PC-3 (cell line): ENCODE results near the gene R3HDM1. TPM values are rescaled to one million over a fixed set of nuclear protein-coding genes. Genes with fewer than 3 reads are reported as not detected.
"Not testable (repeated sequence)": the region's sequence is repeated elsewhere in the genome, so short reads cannot be mapped to it uniquely, and the experiment has no call there.

Experiments
- ATAC-seq: fragments of 200-7000 bp; cut with Tn5 transposase; 2 replicates; pipeline ENCODE4 v1.9.1; 2020; ENCODE audit warnings: mild to moderate bottlenecking, moderate library complexity
- BruUV-seq: library from RNA; stranded (reverse); fragments of 400-500 nt; replicated peaks from 2 replicates; lab custom pipeline; 2021; lab: Mats Ljungman, UMichigan
- CTCF ChIA-PET: fragments of 300-600 bp; sonication (Branson Sonifier 250); formaldehyde crosslinking; loops from one replicate; lab custom pipeline; 2022; ENCODE audit warnings: antibody characterized with exemption; lab: Charles Lee
- POLR2A ChIA-PET: fragments of 300-600 bp; sonication (Branson Sonifier 250); formaldehyde crosslinking; loops from one replicate; lab custom pipeline; 2022; ENCODE audit warnings: antibody characterized with exemption; ENCODE audit not compliant: unreplicated experiment; lab: Charles Lee
- DNase-seq: peaks from one replicate; pipeline ENCODE4 v3.0.0-alpha.2; 2015
- H2AFZ ChIP-seq: fragments of 300-600 bp; sonication (generic); 2 replicates; pipeline ENCODE4 v1.6.0; 2016; ENCODE audit warnings: antibody characterized with exemption, low read length
- H3F3A ChIP-seq: fragments of 300-600 bp; sonication (generic); one replicate; pipeline ENCODE4 v1.6.0; 2017; ENCODE audit warnings: antibody characterized with exemption, low read length, control low read depth, mild to moderate bottlenecking; ENCODE audit not compliant: unreplicated experiment
- H3K27ac ChIP-seq: fragments of 300-600 bp; sonication (generic); 2 replicates; pipeline ENCODE4 v1.5.1; 2016; ENCODE audit warnings: mild to moderate bottlenecking, low read length
- H3K27me3 ChIP-seq: fragments of 300-600 bp; sonication (generic); 2 replicates; pipeline ENCODE4 v1.6.1; 2016; ENCODE audit warnings: low read length, mixed read lengths
- H3K36me3 ChIP-seq: fragments of 300-600 bp; sonication (generic); 2 replicates; pipeline ENCODE4 v1.6.1; 2016; ENCODE audit warnings: low read depth, mixed run types, low read length, mixed read lengths
- H3K4me1 ChIP-seq: fragments of 300-600 bp; sonication (generic); 2 replicates; pipeline ENCODE4 v1.5.1; 2016; ENCODE audit warnings: low read length; ENCODE audit not compliant: insufficient read depth
- H3K4me2 ChIP-seq: fragments of 300-600 bp; sonication (generic); 2 replicates; pipeline ENCODE4 v1.6.0; 2016; ENCODE audit warnings: low read length
- H3K4me3 ChIP-seq: fragments of 300-600 bp; sonication (generic); 2 replicates; pipeline ENCODE4 v1.5.1; 2016; ENCODE audit warnings: mild to moderate bottlenecking, low read length, mixed read lengths
- H3K79me2 ChIP-seq: fragments of 300-600 bp; sonication (generic); 2 replicates; pipeline ENCODE4 v1.6.1; 2017; ENCODE audit warnings: low read length, mixed read lengths
- H3K9ac ChIP-seq: fragments of 300-600 bp; sonication (generic); 2 replicates; pipeline ENCODE4 v1.6.0; 2016; ENCODE audit warnings: mild to moderate bottlenecking, low read length
- H3K9me2 ChIP-seq: fragments of 300-600 bp; sonication (generic); replicated peaks from 2 replicates; pipeline ENCODE4 v1.6.1; 2016; ENCODE audit warnings: mixed run types, low read length, mixed read lengths
- H3K9me3 ChIP-seq: fragments of 300-600 bp; sonication (generic); 2 replicates; pipeline ENCODE4 v1.6.1; 2016; ENCODE audit warnings: low read length, mixed read lengths
- H4K20me1 ChIP-seq: fragments of 300-600 bp; sonication (generic); 2 replicates; pipeline ENCODE4 v1.6.1; 2016; ENCODE audit warnings: low read length, mixed read lengths
- EZH2 ChIP-seq: fragments of 300-600 bp; sonication (generic); IDR thresholded peaks from one replicate; pipeline ENCODE4 v1.6.1; 2017; ENCODE audit warnings: antibody characterized with exemption, mild to moderate bottlenecking, low read length; ENCODE audit not compliant: unreplicated experiment
- EZH2phosphoT487 ChIP-seq: fragments of 300-600 bp; sonication (generic); IDR thresholded peaks from 2 replicates; pipeline ENCODE4 v1.6.1; 2018; ENCODE audit warnings: mild to moderate bottlenecking, antibody characterized with exemption, low read length, borderline replicate concordance
- intact Hi-C: fragments of 100-400 bp; cut with micrococcal nuclease; formaldehyde crosslinking; loops from 2 replicates; pipeline ENCODE4 v1.9.0; 2023
- total RNA-seq: library from RNA; depleted of rRNA; stranded (reverse); fragments of >200 nt; gene quantifications from 2 replicates; pipeline ENCODE4 v1.2.3, GENCODE V29; 2014
- TF ChIP-seq, protein P1 (sequence below): fragments of 300-600 bp; sonication (generic); conservative IDR thresholded peaks from 2 replicates; pipeline ENCODE4 v1.5.1; 2017; ENCODE audit warnings: antibody characterized with exemption, low read depth, mild to moderate bottlenecking, low read length

R3HDM1 gene
- total RNA-seq, 1 experiment from 2014 or later: 12.8 TPM

GRCh38 chr2:135490376-135490775 lies 40.9 kb upstream of the R3HDM1 start:
- no TSS peak for BruUV-seq
- peaks cover 6% of the 10 kb centered on the region; the same call in 1 of the 2 replicates for H3K9me3 ChIP-seq
- H3K27ac ChIP-seq: no peak overlapping the region
- no peak overlapping the region for H2AFZ ChIP-seq
- no peaks in the 10 kb centered on the region; the same call in 1 of the 2 replicates for H3K4me1 ChIP-seq
- POLR2A ChIA-PET: no interaction called here
- no peaks in the 10 kb centered on the region for H3F3A ChIP-seq
- peaks cover 9% of the 10 kb centered on the region; the same call in 1 of the 2 replicates for H3K36me3 ChIP-seq
- H3K27me3 ChIP-seq: no peaks in the 10 kb centered on the region
- DNase-seq: no peak
- H3K4me3 ChIP-seq: no peak overlapping the region
- CTCF ChIA-PET: no interaction called here
- TF ChIP-seq, protein P1, sequence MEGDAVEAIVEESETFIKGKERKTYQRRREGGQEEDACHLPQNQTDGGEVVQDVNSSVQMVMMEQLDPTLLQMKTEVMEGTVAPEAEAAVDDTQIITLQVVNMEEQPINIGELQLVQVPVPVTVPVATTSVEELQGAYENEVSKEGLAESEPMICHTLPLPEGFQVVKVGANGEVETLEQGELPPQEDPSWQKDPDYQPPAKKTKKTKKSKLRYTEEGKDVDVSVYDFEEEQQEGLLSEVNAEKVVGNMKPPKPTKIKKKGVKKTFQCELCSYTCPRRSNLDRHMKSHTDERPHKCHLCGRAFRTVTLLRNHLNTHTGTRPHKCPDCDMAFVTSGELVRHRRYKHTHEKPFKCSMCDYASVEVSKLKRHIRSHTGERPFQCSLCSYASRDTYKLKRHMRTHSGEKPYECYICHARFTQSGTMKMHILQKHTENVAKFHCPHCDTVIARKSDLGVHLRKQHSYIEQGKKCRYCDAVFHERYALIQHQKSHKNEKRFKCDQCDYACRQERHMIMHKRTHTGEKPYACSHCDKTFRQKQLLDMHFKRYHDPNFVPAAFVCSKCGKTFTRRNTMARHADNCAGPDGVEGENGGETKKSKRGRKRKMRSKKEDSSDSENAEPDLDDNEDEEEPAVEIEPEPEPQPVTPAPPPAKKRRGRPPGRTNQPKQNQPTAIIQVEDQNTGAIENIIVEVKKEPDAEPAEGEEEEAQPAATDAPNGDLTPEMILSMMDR: no peak
- TF ChIP-seq EZH2phosphoT487: no peak
- no peak for TF ChIP-seq EZH2
- H3K9ac ChIP-seq: no peak overlapping the region
- H4K20me1 ChIP-seq: no peaks in the 10 kb centered on the region
- H3K9me2 ChIP-seq: no peaks in the 10 kb centered on the region
- no peak for ATAC-seq
- H3K4me2 ChIP-seq: no peak overlapping the region
- H3K79me2 ChIP-seq: no peaks in the 10 kb centered on the region
- intact Hi-C loops: no loop called here

DNA sequence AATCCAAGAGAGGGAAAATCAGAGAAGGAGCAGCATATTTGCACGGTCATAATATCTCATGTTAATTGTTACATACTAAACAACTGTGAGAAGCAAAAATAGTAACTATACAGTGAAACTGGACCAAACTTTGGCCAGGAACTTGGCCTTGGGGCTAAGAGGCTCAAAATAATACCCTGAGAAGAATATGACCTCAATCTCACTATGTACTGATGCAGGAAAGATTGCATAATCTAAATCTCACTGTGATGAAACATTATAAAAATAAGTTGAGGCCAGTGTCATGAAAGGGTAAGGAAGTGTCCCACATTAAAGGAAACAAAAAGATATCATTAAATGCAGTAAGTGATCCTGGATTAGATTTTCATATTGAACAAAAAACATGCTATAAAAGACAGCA lies 36.8 kb upstream of the R3HDM1 start:
- Histone ChIP-seq H3K27me3 (no peaks in the 10 kb centered on the region), H3K27ac (no peak overlapping the region), H3K4me2 (no peak overlapping the region), H4K20me1 (no peaks in the 10 kb centered on the region), H3K36me3 (peaks cover 15% of the 10 kb centered on the region), H3K4me3 (no peak overlapping the region), H3K4me1 (no peaks in the 10 kb centered on the region), H3F3A (no peaks in the 10 kb centered on the region), H3K9me3 (peaks cover 7% of the 10 kb centered on the region), H2AFZ (no peak overlapping the region), H3K9me2 (no peaks in the 10 kb centered on the region), H3K79me2 (no peaks in the 10 kb centered on the region), H3K9ac (no peak overlapping the region)
- DNase-seq (no peak), ATAC-seq (no peak)
- ChIA-PET CTCF (no interaction called here), POLR2A (no interaction called here)
- no TSS peak for BruUV-seq
- TF ChIP-seq EZH2 (no peak), EZH2phosphoT487 (no peak)
- TF ChIP-seq, protein P1: no peak
- intact Hi-C loops: no loop called here

DNA sequence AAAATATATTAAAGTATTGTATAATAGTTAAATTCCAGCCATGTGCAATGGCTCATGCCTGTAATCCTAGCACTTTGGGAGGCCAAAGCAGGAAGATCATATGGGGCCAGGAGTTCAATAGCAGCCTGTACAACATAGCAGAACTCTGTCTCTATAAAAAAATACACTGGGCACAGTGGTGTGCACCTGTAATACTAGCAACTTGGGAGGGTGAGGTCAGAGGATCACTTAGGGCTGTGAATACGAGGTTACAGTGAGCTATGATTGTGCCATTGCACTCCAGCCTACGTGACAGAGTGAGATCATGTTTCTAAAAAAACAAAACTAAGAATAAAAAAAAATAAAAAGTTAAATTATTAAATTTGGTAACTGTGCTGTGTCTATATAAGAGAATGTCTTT lies 36.4 kb upstream of the R3HDM1 start:
- no peak overlapping the region for H2AFZ ChIP-seq
- DNase-seq (no peak), ATAC-seq (no peak)
- H3K27me3 ChIP-seq: no peaks in the 10 kb centered on the region
- H4K20me1 ChIP-seq: no peaks in the 10 kb centered on the region
- TF ChIP-seq EZH2phosphoT487 (no peak), EZH2 (no peak)
- TF ChIP-seq, protein P1: no peak
- H3K79me2 ChIP-seq: no peaks in the 10 kb centered on the region
- no peak overlapping the region for H3K4me3 ChIP-seq
- no peaks in the 10 kb centered on the region for H3F3A ChIP-seq
- no peak overlapping the region for H3K9ac ChIP-seq
- CTCF ChIA-PET: no interaction called here
- POLR2A ChIA-PET: no interaction called here
- no peaks in the 10 kb centered on the region for H3K9me2 ChIP-seq
- peaks cover 11% of the 10 kb centered on the region for H3K9me3 ChIP-seq
- no peaks in the 10 kb centered on the region for H3K4me1 ChIP-seq
- no peak overlapping the region for H3K4me2 ChIP-seq
- peaks cover 19% of the 10 kb centered on the region for H3K36me3 ChIP-seq
- no TSS peak for BruUV-seq
- H3K27ac ChIP-seq: no peak overlapping the region
- intact Hi-C loops: no loop called here

DNA sequence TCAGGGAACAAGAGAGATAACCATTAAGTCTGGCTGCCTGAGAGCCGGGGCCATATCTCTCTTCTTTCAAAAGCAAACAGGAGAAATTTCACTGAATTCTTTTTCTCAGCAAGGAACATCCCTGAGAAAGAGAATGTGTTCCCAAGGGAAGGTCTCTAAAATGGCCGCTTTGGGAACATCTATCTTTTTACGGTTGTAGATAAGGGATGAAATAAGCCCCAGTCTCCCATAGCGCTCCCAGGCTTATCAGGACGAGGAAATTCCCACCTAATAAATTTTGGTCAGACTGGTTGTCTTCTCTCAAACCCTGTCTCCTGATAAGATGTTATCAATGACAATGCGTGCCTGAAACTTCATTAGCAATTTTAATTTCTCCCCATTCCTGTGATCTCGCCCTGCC lies 32.7 kb upstream of the R3HDM1 start:
- BruUV-seq, POLR2A ChIA-PET, ATAC-seq: not testable (repeated sequence)

More for the DNA sequence above, 32.7 kb upstream of the R3HDM1 start:
- H3K4me3 ChIP-seq, H3K27ac ChIP-seq, H3K4me1 ChIP-seq, intact Hi-C loops, H4K20me1 ChIP-seq, H3K79me2 ChIP-seq, H3K27me3 ChIP-seq, H3K4me2 ChIP-seq, DNase-seq, CTCF ChIA-PET, H3K9me2 ChIP-seq, H2AFZ ChIP-seq, H3F3A ChIP-seq, H3K9ac ChIP-seq: not testable (repeated sequence)
- peaks cover 36% of the 10 kb centered on the region for H3K36me3 ChIP-seq
- peaks cover 17% of the 10 kb centered on the region for H3K9me3 ChIP-seq
